Stimulated activated CD8-positive, alpha-beta memory T cell treated with anti-CD3 and anti-CD28 coated beads, Interleukin-4, amount 100 ng/mL, for 4 hours (primary cell): ENCODE measurements around the gene PDGFC.

Experiments
- DNase-seq, 2 donors: peaks; one replicate each; pipeline ENCODE4 v3.0.0-alpha.2; 2020; ENCODE audit warnings: low read depth in 2 of 2, low spot score in 1 of 2

PDGFC gene

GRCh38 chr4:156971676-156972378, at the start of gene PDGFC:
Gene PDGFC (minus strand): TSS chr4:156971799. CDS start chr4:156970903, 896 bp downstream.
- no peak for DNase-seq

- no peak for DNase-seq
Measured at GRCh38 chr4:157020882-157021281, 49.3 kb upstream of the PDGFC start.

- no peak for DNase-seq
Measured at GRCh38 chr4:157018920-157019490, 47.4 kb upstream of the PDGFC start.

GRCh38 chr4:157014621-157015591, 43.3 kb upstream of the PDGFC start:
- DNase-seq, result no peak

- DNase-seq, result no peak
Measured at GRCh38 chr4:157013656-157014055, 42.1 kb upstream of the PDGFC start.

- DNase-seq, result no peak
Measured at GRCh38 chr4:157012781-157013180, 41.2 kb upstream of the PDGFC start.

- DNase-seq, result no peak
Measured at GRCh38 chr4:157012296-157012695, 40.7 kb upstream of the PDGFC start.

- DNase-seq, result no peak
Measured at GRCh38 chr4:157010630-157011029, 39.0 kb upstream of the PDGFC start.

GRCh38 chr4:157005831-157006230, 34.2 kb upstream of the PDGFC start:
- no peak for DNase-seq

GRCh38 chr4:157005193-157005592, 33.6 kb upstream of the PDGFC start:
- DNase-seq, result no peak

- no peak for DNase-seq
Measured at GRCh38 chr4:157004279-157005161, 32.9 kb upstream of the PDGFC start.

GRCh38 chr4:156999175-156999517, 27.5 kb upstream of the PDGFC start:
- DNase-seq, result no peak

- DNase-seq, result no peak
Measured at GRCh38 chr4:156998500-156999174, 27.0 kb upstream of the PDGFC start.

GRCh38 chr4:156992943-156993342, 21.3 kb upstream of the PDGFC start:
- DNase-seq, result no peak

GRCh38 chr4:156991161-156991560, 19.6 kb upstream of the PDGFC start:
- DNase-seq, result no peak

- DNase-seq, result no peak
Measured at GRCh38 chr4:156983366-156983765, 11.8 kb upstream of the PDGFC start.

GRCh38 chr4:156981262-156981769, 9.7 kb upstream of the PDGFC start:
- no peak for DNase-seq

GRCh38 chr4:156977435-156978160, 6.0 kb upstream of the PDGFC start:
- DNase-seq, result no peak

- DNase-seq, result no peak
Measured at GRCh38 chr4:156976147-156976546, 4.5 kb upstream of the PDGFC start.

- no peak for DNase-seq
Measured at GRCh38 chr4:156975686-156976085, 4.1 kb upstream of the PDGFC start.
